Fibroblast of skin of back (primary cell): ENCODE data around the gene TPM1.
A peak's percentile ranks its signal among the peaks of the same experiment; 100 is the strongest.
"Not testable (repeated sequence)": the region's sequence is repeated elsewhere in the genome, so short reads cannot be mapped to it uniquely, and the experiment has no call there.

Experiments
- DNase-seq: peaks from one replicate; pipeline ENCODE4 v3.0.0-alpha.2; 2013

Gene TPM1

DNA sequence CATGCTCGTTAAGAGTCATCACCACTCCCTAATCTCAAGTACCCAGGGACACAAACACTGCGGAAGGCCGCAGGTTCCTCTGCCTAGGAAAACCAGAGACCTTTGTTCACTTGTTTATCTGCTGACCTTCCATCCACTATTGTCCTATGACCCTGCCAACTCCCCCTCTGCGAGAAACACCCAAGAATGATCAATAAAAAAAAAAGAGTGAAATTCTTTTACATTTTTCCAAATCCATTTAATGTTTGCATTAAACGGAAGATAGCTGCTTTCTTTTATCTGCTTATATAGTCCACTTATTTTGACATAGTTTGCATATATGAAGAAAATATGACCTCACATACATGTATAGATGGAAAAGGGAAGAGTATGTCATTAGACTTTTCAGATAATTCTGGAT lies 57.0 kb downstream of the TPM1 start:
- not testable (repeated sequence) for DNase-seq

DNA sequence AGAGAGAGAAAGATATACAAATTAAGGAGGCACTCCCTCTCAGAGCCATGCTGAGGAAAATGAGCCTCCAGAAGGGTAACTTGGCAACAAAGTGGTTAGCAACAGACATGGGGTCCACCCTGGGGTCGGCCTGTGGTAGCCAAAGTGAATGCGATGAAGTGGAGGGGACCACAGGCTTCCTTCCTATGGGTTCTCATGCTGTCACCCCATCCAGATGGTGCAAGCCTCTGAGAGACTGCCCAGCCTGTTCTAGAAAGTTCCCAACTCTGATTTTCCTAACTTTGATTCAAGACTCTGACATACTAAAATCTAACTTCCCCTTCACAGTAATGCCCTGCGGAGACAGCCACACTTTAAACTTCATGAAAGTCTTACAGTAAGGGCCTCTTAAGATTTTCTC lies 60.9 kb downstream of the TPM1 start:
- DNase-seq = no peak

DNA sequence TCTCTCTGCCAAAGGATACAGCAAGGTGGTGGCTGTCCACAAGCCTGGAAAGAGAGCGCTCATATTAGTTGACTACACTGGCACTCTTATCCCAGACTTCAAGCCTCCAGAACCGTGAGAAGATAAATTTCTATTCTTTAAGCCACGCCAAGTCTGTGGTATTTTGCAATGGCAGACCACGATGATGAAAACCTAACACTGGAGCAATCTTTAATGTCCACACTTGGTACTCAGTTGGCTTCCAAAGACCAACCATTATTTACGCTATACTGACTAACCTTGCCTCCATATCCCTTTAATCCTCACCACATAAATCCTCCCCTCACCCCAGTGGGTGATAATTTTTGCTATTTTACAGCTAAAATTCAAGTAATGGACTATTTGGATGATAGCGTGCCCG lies 62.2 kb downstream of the TPM1 start:
- peak; percentile 43 for DNase-seq

DNA sequence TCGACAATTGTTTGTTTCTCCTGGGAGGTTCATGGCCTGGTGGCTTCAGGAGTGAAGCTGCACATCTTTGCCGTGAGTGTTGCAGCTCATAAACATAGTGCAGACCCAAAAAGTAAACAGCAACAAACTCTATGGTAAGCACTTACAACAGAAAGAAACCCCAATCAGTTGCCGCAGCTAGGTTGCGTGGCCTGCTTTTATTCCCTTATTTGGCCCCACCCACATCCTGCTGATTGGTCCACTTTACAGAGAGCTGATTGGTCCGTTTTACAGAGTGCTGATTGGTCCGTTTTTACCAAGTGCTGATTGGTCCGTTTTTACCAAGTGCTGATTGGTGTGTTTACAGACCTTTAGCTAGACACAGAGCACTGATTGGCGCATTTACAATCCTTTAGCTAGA lies 62.8 kb downstream of the TPM1 start:
- DNase-seq = not testable (repeated sequence)

DNA sequence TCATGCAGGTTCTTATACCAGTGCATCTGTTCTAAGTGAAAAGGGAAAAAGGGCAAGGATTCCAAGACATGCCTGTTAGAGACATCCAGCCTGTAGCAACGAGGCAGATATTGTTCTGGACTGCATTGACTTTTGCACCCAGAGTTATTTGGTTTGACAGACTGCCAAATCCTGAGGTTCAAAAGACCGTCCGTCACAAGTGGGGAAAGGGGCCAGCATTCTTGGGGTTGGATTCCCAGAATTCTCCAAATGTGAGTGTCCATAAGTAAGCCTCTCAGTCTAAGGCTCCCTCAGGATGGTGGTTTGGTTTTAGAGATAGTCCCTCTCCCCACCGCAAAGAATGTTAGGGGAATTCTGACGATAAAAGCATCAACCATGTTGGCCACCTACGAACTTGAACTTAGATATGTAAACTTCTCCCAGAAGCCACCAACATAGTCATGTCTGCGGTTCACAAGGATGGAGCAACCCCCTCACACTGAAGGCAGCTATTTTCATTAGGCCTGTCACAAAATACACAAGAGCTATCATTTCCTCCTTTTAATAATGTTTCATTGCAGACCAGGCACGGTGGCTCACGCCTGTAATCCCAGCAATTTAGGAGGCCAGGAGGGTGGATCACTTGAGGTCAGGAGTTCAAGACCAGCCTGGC lies 65.5 kb downstream of the TPM1 start:
- DNase-seq = peak; percentile 100

DNA sequence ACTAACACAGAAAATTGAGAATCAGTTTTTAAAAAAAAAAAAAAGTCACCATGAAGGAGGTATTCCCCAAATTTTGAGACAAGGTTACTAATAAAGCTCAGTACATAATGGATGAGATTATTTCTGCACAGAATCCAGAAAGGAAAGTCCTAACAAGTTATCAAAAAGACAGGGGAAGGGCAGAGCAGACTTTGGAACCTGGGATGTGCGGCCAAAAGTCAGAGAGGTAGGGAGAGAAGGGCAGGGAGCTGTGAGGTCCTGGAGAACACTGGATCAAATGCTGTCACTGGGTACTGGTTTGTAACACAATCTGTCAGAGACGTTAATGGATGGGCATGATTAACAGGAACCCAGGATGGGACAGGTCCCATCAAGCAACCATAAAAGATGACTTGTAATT lies 67.0 kb downstream of the TPM1 start:
- no peak for DNase-seq

DNA sequence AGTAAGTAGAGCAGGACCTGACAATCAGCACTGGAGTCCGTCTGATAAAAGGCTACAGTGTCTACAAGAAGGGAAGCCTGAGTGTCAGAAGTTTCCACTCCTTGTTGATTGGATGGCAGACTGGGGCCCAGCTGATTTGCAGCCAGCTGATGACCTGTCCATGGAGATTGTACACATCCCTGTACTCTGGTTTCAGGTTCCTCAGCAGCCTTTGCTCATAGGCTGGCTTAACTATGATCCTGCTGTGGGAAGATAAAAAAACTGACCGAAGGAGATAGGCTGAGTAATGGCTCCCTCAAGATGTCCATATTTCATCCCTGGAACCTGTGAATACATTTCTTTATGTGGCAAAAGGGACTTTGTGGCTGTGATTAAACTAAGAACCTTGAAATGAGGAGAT lies 67.4 kb downstream of the TPM1 start:
- DNase-seq = no peak

DNA sequence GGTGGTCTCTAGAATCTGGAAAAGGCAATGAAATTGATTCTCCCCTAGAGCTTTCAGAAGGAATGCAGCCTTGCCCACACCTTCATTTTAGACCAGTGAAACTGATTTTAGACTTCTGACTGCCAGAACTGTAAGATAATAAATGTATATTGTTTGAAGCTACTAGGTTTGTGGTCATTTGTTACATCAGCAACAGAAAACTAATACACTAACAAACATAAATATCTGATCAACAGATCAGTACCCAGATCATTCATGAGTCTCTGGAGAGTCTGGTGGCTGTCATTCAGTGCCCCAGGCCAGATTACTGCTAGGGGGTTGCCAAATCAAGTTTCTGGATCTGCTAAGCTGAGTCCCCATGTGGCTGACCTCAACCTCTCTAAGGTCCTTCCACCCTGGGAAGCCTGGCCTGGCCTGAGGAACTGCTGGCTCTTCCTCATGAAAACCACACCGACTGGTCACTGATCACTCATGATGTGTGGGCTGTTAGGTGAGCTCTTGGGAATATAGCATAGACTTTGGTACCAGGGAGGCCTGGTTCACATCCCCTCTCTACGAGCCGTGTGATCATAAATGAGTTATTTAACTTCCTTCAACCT lies 68.0 kb downstream of the TPM1 start:
- no peak for DNase-seq

DNA sequence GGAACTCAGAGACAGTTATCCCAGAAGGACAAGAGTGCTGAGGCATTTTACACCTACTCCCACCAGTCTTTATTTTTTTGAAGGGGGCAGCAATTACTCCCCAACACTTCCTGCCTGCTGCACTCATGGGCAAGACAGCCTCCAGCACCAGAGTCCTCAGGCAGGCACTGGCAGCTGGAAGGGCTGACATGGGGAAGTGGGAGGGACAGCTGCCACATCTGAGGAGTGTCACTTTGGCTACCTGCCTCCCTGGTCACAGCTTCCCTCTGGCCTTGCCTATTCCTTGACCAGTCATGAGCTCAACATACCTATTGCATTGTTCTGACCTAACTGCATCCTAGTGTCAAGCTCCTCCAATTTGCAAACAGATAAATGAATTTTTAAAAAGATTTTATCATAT lies 68.9 kb downstream of the TPM1 start:
- DNase-seq = no peak

DNA sequence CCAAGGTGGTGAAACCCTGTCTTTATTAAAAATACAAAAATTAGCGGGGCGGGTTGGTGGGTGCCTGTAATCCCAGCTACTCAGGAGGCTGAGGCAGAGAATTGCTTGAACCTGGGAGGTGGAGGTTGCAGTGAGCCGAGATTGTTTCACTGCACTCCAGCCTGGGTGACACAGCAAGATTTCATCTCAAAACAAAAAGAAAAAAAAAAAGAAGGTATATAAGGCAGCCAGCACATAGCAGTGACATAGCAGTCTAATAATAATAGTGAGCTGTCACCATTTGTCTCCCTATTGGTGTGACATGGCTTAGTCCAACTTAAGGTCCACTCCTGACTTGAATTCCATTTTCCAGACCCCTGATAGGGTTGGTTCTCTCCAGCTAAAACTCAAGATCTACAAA lies 70.3 kb downstream of the TPM1 start:
- peak; percentile 69 for DNase-seq

DNA sequence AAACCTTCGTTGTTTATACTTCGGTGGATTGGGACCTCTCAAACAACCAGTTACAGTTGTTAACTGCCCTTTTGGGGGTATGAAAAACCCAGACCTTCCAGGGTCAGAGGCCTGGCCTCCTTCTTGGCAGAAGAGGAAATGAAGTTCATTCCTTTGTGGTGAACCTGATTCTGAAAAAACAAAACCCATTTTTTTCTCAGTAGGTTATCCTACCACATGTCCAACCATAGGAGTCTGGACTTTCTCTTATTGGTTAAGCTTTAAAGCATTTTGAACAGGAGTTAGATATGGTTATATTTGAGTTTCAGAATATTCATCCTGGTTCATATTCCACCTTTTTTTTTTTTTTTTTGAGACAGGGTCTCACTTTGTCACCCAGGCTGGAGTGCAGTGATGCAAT lies 71.9 kb downstream of the TPM1 start:
- DNase-seq = peak; percentile 62
